ENCODE measurements around the gene CHRDL2. TPM values are rescaled to one million over a fixed set of nuclear protein-coding genes. Genes with fewer than 3 reads are reported as not detected.

Gene CHRDL2
- polyA plus RNA-seq, 4 donors: 0.27 to 8.0 (median 2.5) TPM

- peak overlapping the region in 1 of 3 donors; percentile 16 for H3K27ac ChIP-seq (ENCODE audit: low read depth in 1 of 3, low read length in 2 of 3)
- no peak for FAIRE-seq
These were observed 20.8 kb downstream of the CHRDL2 start for GRCh38 chr11:74710281-74710938.

GRCh38 chr11:74709175-74709574, 22.1 kb downstream of the CHRDL2 start:
- H3K4me1 ChIP-seq (ENCODE audit: control insufficient read depth in 3 of 3, insufficient read depth in 2 of 3, low read depth in 1 of 3, low read length in 2 of 3): peaks cover 0 to 26% (median 0%) of the 10 kb centered on the region in 3 donors
- H3K9me3 ChIP-seq (ENCODE audit: control insufficient read depth in 2 of 2, insufficient read depth in 1 of 2, low read depth in 1 of 2, low read length in 1 of 2): no peaks in the 10 kb centered on the region
- no peak overlapping the region for H3K4me3 ChIP-seq (ENCODE audit: low read depth in 1 of 3, low read length in 3 of 3)
- H3K27me3 ChIP-seq (ENCODE audit: control insufficient read depth in 3 of 3, insufficient read depth in 3 of 3, low read length in 3 of 3): no peaks in the 10 kb centered on the region
- FAIRE-seq (no peak), DNase-seq (no peak)
- H3K27ac ChIP-seq (ENCODE audit: low read depth in 1 of 3, low read length in 2 of 3): no peak overlapping the region
- whole genome bisulfite sequencing, 3 donors: 65 to 87% (median 65%) methylated on average over 3 of the region's 3 CpGs
- H3K36me3 ChIP-seq (ENCODE audit: control insufficient read depth in 3 of 3, insufficient read depth in 2 of 3, low read depth in 1 of 3, low read length in 3 of 3): no peaks in the 10 kb centered on the region

More at GRCh38 chr11:74710281-74710938, 20.8 kb downstream of the CHRDL2 start:
- H3K4me3 ChIP-seq (ENCODE audit: low read depth in 1 of 3, low read length in 3 of 3): no peak overlapping the region
- 64 to 73% (median 69%) methylated on average over 8 of the region's 8 CpGs for WGBS, 3 donors
- no peaks in the 10 kb centered on the region for H3K9me3 ChIP-seq (ENCODE audit: control insufficient read depth in 2 of 2, insufficient read depth in 1 of 2, low read depth in 1 of 2, low read length in 1 of 2)
- DNase-seq: peak in 1 of 2 donors; percentile 52
- H3K27me3 ChIP-seq (ENCODE audit: control insufficient read depth in 3 of 3, insufficient read depth in 3 of 3, low read length in 3 of 3): no peaks in the 10 kb centered on the region
- H3K4me1 ChIP-seq (ENCODE audit: control insufficient read depth in 3 of 3, insufficient read depth in 2 of 3, low read depth in 1 of 3, low read length in 2 of 3): peaks cover 0 to 26% (median 0%) of the 10 kb centered on the region in 3 donors
- no peaks in the 10 kb centered on the region for H3K36me3 ChIP-seq (ENCODE audit: control insufficient read depth in 3 of 3, insufficient read depth in 2 of 3, low read depth in 1 of 3, low read length in 3 of 3)

GRCh38 chr11:74707602-74708510, 23.4 kb downstream of the CHRDL2 start:
- H3K27me3 ChIP-seq (ENCODE audit: control insufficient read depth in 3 of 3, insufficient read depth in 3 of 3, low read length in 3 of 3): no peaks in the 10 kb centered on the region
- no peak for FAIRE-seq

GRCh38 chr11:74707182-74707581, 24.0 kb downstream of the CHRDL2 start:
- FAIRE-seq: no peak
- Histone ChIP-seq H3K36me3 (ENCODE audit: control insufficient read depth in 3 of 3, insufficient read depth in 2 of 3, low read depth in 1 of 3, low read length in 3 of 3) (no peaks in the 10 kb centered on the region), H3K27me3 (ENCODE audit: control insufficient read depth in 3 of 3, insufficient read depth in 3 of 3, low read length in 3 of 3) (no peaks in the 10 kb centered on the region), H3K27ac (ENCODE audit: low read depth in 1 of 3, low read length in 2 of 3) (peak overlapping the region in 1 of 3 donors; percentile 50), H3K9me3 (ENCODE audit: control insufficient read depth in 2 of 2, insufficient read depth in 1 of 2, low read depth in 1 of 2, low read length in 1 of 2) (no peaks in the 10 kb centered on the region), H3K4me1 (ENCODE audit: control insufficient read depth in 3 of 3, insufficient read depth in 2 of 3, low read depth in 1 of 3, low read length in 2 of 3) (peaks cover 0 to 26% (median 0%) of the 10 kb centered on the region in 3 donors), H3K4me3 (ENCODE audit: low read depth in 1 of 3, low read length in 3 of 3) (no peak overlapping the region)
- no peak for DNase-seq
- 92 to 97% (median 96%) methylated on average over 3 of the region's 3 CpGs for WGBS, 3 donors

More at GRCh38 chr11:74707602-74708510, 23.4 kb downstream of the CHRDL2 start:
- H3K36me3 ChIP-seq (ENCODE audit: control insufficient read depth in 3 of 3, insufficient read depth in 2 of 3, low read depth in 1 of 3, low read length in 3 of 3): no peaks in the 10 kb centered on the region
- no peak overlapping the region for H3K4me3 ChIP-seq (ENCODE audit: low read depth in 1 of 3, low read length in 3 of 3)
- peaks cover 0 to 26% (median 0%) of the 10 kb centered on the region in 3 donors for H3K4me1 ChIP-seq (ENCODE audit: control insufficient read depth in 3 of 3, insufficient read depth in 2 of 3, low read depth in 1 of 3, low read length in 2 of 3)
- no peaks in the 10 kb centered on the region for H3K9me3 ChIP-seq (ENCODE audit: control insufficient read depth in 2 of 2, insufficient read depth in 1 of 2, low read depth in 1 of 2, low read length in 1 of 2)
- WGBS, 3 donors: 67 to 72% (median 70%) methylated on average over 10 of the region's 10 CpGs
- peak in 1 of 2 donors; percentile 70 for DNase-seq
- H3K27ac ChIP-seq (ENCODE audit: low read depth in 1 of 3, low read length in 2 of 3): peak overlapping the region in 1 of 3 donors; percentile 50

GRCh38 chr11:74703211-74703610, 28.0 kb downstream of the CHRDL2 start:
- Histone ChIP-seq H3K27ac (ENCODE audit: low read depth in 1 of 3, low read length in 2 of 3) (no peak overlapping the region), H3K36me3 (ENCODE audit: control insufficient read depth in 3 of 3, insufficient read depth in 2 of 3, low read depth in 1 of 3, low read length in 3 of 3) (no peaks in the 10 kb centered on the region), H3K4me3 (ENCODE audit: low read depth in 1 of 3, low read length in 3 of 3) (no peak overlapping the region), H3K9me3 (ENCODE audit: control insufficient read depth in 2 of 2, insufficient read depth in 1 of 2, low read depth in 1 of 2, low read length in 1 of 2) (no peaks in the 10 kb centered on the region), H3K27me3 (ENCODE audit: control insufficient read depth in 3 of 3, insufficient read depth in 3 of 3, low read length in 3 of 3) (no peaks in the 10 kb centered on the region), H3K4me1 (ENCODE audit: control insufficient read depth in 3 of 3, insufficient read depth in 2 of 3, low read depth in 1 of 3, low read length in 2 of 3) (peaks cover 0 to 11% (median 0%) of the 10 kb centered on the region in 3 donors)
- DNase-seq (no peak), FAIRE-seq (no peak)
- WGBS, 3 donors: 91 to 95% (median 94%) methylated on average over 13 of the region's 13 CpGs

GRCh38 chr11:74702383-74703007, 28.7 kb downstream of the CHRDL2 start:
- FAIRE-seq (no peak), DNase-seq (peak; percentile 67 to 75)
- no peaks in the 10 kb centered on the region for H3K27me3 ChIP-seq (ENCODE audit: control insufficient read depth in 3 of 3, insufficient read depth in 3 of 3, low read length in 3 of 3)
- no peaks in the 10 kb centered on the region for H3K9me3 ChIP-seq (ENCODE audit: control insufficient read depth in 2 of 2, insufficient read depth in 1 of 2, low read depth in 1 of 2, low read length in 1 of 2)
- no peak overlapping the region for H3K4me3 ChIP-seq (ENCODE audit: low read depth in 1 of 3, low read length in 3 of 3)
- H3K4me1 ChIP-seq (ENCODE audit: control insufficient read depth in 3 of 3, insufficient read depth in 2 of 3, low read depth in 1 of 3, low read length in 2 of 3): peaks cover 0 to 4% (median 0%) of the 10 kb centered on the region in 3 donors
- no peak overlapping the region for H3K27ac ChIP-seq (ENCODE audit: low read depth in 1 of 3, low read length in 2 of 3)
- no peaks in the 10 kb centered on the region for H3K36me3 ChIP-seq (ENCODE audit: control insufficient read depth in 3 of 3, insufficient read depth in 2 of 3, low read depth in 1 of 3, low read length in 3 of 3)
- WGBS, 3 donors: 42 to 53% (median 42%) methylated on average over 15 of the region's 15 CpGs

GRCh38 chr11:74701351-74701750, 29.9 kb downstream of the CHRDL2 start:
- H3K27me3 ChIP-seq (ENCODE audit: control insufficient read depth in 3 of 3, insufficient read depth in 3 of 3, low read length in 3 of 3): no peaks in the 10 kb centered on the region
- no peak for FAIRE-seq
- H3K9me3 ChIP-seq (ENCODE audit: control insufficient read depth in 2 of 2, insufficient read depth in 1 of 2, low read depth in 1 of 2, low read length in 1 of 2): no peaks in the 10 kb centered on the region
- no peaks in the 10 kb centered on the region for H3K4me1 ChIP-seq (ENCODE audit: control insufficient read depth in 3 of 3, insufficient read depth in 2 of 3, low read depth in 1 of 3, low read length in 2 of 3)
- no peak overlapping the region for H3K27ac ChIP-seq (ENCODE audit: low read depth in 1 of 3, low read length in 2 of 3)
- H3K4me3 ChIP-seq (ENCODE audit: low read depth in 1 of 3, low read length in 3 of 3): no peak overlapping the region
- 52 to 63% (median 57%) methylated on average over 8 of the region's 8 CpGs for WGBS, 3 donors
- no peaks in the 10 kb centered on the region for H3K36me3 ChIP-seq (ENCODE audit: control insufficient read depth in 3 of 3, insufficient read depth in 2 of 3, low read depth in 1 of 3, low read length in 3 of 3)
- DNase-seq: peak in 1 of 2 donors; percentile 13
